HG03469 (cell line): ENCODE results near the gene KIF5A.
"Not testable (repeated sequence)": the region's sequence is repeated elsewhere in the genome, so short reads cannot be mapped to it uniquely, and the experiment has no call there.

Experiments used
- ATAC-seq: cut with Tn5 transposase; IDR thresholded peaks from one replicate; pipeline ENCODE4 v1.9.1; 2021; ENCODE audit warnings: mild to moderate bottlenecking, moderate library complexity, moderate number of reproducible peaks; ENCODE audit not compliant: unreplicated experiment

KIF5A gene

DNA sequence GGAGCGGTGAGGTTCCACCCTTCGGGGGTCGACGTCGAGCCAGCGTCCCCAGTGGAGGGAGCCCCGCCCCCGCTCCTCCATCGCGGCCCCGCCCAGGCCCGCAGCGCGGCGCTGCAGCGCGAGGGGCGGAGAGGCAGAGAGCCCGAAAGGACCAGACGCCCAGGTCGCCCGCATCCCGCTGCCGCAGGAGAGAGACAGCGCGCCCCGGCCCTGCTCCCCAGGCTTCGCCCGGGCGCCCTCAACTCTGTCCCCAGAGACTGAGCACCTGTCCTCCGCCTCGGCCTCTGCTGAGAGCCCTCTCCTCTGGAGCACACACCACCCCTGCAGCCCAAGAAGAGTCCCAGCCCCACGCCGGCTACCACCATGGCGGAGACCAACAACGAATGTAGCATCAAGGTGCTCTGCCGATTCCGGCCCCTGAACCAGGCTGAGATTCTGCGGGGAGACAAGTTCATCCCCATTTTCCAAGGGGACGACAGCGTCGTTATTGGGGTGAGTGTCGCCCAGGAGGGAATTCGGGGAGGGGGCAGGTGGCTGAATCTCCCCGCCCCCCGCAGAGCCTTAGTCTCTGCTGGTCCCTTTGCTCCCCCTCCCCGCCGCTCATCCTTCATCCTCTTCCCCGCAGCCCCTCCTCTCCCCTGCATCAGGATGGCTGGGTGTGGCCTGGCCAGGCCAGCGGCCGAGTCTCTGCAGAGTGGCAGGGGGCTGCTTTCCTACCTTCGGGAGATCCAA is at the start of gene KIF5A:
Gene KIF5A, plus strand, starts transcription at position 136 of the 732 bp plus-strand sequence. Its CDS starts 228 bp downstream, at position 364.
- no peak for ATAC-seq

DNA sequence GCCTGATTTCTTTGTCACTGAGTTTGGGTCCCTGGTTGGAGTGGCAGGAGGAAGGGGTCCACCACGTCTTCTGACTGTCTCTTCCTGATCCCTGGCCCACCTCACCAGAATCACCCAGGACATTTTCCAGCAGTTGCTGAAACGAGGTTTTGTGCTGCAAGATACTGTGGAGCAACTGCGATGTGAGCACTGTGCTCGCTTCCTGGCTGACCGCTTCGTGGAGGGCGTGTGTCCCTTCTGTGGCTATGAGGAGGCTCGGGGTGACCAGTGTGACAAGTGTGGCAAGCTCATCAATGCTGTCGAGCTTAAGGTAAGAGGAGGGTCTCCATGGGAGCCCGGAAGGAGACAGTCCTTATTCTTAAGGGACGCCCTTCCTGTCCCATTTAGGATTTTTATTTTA is 49.6 kb upstream of the KIF5A start:
- no peak for ATAC-seq

DNA sequence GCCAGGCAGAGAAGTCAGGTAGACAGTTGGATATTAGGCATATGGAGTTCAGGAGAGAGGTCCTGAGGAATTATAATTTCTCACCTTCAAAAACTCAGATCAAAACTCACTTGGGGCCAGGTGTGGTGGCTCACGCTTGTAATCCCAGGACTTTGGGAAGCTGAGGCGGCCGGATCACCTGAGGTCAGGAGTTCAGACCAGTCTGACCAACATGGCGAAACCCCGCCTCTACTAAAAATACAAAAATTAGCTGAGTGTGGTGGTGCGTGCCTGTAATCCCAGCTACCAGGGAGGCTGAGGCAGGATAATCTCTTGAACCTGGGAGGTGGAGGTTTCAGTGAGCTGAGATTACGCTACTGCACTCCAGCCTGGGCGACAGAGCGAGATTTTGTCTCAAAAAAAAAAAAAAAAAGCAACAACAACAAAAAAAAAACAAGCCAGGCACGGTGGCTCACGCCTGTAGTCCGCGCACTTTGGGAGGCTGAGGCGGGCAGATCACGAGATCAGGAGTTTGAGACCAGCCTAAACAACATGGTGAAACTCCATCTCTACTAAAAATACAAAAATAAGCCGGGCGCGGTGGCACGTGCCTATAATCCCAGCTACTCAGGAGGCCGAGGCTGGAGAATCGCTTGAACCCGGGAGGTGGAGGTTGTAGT is 47.4 kb upstream of the KIF5A start:
- not testable (repeated sequence) for ATAC-seq

DNA sequence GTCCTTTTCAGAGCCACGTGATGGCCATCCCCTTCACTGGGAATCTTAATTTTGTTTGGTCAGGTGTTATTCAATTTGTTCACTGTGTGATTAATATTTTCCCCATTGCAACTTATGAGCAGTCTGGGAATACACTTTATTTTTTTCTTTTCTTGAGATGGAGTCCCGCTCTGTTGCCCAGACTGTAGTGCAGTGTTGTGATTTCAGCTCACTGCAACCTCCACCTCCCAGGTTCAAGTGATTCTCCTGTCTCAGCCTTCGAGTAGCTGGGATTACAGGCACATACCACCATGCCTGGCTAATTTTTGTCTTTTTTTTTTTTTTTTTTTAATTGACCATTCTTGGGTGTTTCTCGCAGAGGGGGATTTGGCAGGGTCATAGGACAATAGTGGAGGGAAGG is 43.3 kb upstream of the KIF5A start:
- ATAC-seq: not testable (repeated sequence)

DNA sequence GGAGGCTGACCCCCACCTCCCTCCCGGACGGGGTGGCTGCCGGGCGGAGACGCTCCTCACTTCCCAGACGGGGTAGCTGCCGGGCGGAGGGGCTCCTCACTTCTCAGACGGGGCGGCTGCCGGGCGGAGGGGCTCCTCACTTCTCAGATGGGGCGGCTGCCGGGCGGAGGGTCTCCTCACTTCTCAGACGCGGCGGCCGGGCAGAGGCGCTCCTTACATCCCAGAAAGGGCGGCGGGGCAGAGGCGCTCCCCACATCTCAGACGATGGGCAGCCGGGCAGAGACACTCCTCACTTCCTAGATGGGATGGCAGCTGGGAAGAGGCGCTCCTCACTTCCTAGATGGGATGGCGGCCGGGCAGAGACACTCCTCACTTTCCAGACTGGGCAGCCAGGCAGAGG is 42.0 kb upstream of the KIF5A start:
- not testable (repeated sequence) for ATAC-seq

DNA sequence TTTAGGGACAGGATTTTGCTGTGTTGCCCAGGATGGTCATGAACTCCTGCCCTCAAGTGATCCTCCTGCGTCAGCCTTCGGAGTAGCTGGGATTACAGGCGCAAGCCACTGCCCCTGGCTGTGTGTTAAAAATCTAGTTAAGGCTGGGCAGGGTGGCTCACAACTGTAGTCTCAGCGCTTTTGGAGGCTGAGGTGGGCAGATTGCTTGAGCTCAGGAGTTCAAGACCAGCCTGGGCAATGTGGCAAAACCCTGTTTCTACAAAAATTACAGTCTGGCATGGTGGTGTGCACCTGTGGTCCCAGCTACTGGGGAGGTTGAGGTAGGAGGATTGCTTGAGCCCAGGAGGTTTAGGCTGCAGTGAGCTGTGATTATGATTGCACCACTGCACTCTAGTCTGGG is 38.7 kb upstream of the KIF5A start:
- ATAC-seq: no peak

DNA sequence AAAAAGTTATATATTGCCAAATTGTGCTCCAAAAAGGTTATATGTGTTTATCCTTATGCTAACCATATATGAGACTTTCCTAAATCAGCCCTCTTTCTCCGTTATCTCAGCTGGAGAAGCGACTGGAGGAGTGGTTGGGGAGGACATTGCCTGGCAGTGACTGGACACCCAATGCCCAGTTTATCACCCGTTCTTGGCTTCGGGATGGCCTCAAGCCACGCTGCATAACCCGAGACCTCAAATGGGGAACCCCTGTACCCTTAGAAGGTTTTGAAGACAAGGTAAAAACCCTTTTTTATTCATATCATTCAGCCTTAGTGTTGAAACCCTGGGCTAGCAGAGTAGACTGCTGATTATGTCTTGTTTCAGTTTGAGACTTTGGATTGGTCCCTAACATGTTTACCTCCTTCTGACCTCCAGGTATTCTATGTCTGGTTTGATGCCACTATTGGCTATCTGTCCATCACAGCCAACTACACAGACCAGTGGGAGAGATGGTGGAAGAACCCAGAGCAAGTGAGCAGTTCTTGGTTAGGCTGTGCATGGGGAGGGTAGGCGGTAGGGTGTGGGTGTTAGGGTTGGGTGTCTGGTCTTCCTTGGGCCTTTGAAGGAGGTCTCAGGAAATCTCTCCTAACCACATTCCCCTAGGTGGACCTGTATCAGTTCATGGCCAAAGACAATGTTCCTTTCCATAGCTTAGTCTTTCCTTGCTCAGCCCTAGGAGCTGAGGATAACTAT is 38.1 kb upstream of the KIF5A start:
- no peak for ATAC-seq

DNA sequence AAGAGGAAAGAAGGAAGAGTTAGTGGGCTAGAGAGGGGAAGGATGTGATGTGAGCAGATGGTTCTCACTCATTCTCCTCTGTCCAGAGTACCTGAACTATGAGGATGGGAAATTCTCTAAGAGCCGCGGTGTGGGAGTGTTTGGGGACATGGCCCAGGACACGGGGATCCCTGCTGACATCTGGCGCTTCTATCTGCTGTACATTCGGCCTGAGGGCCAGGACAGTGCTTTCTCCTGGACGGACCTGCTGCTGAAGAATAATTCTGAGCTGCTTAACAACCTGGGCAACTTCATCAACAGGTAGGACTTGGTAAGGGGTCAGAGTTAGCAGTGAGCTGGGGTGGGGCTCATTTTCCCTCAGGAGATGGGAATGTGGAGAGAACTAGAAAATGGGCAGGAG is 37.2 kb upstream of the KIF5A start:
- ATAC-seq: no peak

DNA sequence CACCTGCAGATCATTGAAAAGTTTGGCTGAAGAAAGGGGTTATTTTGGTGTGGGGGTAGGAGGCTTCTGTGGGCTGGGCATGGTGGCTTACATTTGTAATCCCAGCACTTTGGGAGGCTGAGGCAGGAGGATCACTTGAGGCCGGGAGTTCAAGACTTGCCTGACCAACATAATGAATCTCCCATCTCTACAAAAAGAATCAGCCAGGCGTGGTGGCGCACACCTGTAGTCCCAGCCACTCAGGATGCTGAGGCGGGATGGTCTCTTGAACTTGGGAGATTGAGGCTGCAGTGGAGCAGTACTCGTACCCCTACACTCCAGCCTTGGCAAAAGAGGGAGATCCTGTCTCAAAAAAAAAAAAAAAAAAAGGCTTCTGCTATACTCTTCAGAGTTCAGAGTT is 36.6 kb upstream of the KIF5A start:
- ATAC-seq: no peak

DNA sequence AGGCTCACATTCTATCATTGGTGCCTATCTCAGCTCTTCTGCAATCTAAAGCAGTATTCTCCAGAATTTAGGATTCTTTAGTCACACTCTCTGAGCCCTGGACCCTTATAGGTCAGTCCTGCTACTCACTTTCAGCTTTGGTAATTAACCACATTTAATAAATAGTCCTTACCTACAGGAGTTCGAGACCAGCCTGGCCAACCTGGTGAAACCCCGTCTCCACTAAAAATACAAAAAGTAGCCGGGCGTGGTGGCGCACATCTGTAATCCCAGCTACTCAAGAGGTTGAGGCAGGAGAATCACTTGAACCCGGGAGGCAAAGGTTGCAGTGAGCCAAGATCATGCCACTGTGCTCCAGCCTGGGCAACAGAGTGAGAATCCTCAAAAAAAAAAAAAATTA is 36.2 kb upstream of the KIF5A start:
- not testable (repeated sequence) for ATAC-seq

DNA sequence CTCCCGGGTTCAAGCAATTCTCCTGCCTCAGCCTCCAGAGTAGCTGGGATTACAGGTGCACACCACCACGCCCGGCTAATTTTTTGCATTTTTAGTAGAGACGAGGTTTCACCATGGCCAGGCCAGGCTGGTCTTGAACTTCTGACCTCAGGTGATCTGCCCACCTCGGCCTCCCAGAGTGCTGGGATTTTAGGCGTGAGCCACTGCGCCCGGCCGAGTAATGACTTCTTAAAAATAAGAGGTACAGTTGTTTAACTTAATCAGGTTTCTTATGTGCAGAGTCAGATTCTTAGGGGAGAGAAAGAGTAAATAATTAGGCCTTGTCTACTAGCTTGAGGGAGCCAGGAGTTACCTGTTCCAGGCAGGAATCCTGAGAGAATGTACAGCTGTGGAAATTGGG is 35.6 kb upstream of the KIF5A start:
- not testable (repeated sequence) for ATAC-seq

DNA sequence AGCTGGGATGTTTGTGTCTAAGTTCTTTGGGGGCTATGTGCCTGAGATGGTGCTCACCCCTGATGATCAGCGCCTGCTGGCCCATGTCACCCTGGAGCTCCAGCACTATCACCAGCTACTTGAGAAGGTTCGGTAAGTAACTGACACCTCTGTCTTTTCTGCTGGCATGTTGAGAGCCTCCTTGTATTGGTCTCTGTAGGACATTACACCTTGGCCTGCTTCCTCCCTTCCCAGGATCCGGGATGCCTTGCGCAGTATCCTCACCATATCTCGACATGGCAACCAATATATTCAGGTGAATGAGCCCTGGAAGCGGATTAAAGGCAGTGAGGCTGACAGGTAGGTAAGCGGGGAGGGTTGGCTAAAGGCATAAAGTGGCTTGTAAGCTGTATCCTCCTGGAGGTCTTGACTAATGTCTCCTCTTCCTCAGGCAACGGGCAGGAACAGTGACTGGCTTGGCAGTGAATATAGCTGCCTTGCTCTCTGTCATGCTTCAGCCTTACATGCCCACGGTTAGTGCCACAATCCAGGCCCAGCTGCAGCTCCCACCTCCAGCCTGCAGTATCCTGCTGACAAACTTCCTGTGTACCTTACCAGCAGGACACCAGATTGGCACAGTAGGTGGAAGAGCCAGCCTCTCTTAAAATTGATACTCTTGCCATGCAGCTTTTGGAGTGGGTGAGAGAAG is 35.0 kb upstream of the KIF5A start:
- ATAC-seq: no peak

DNA sequence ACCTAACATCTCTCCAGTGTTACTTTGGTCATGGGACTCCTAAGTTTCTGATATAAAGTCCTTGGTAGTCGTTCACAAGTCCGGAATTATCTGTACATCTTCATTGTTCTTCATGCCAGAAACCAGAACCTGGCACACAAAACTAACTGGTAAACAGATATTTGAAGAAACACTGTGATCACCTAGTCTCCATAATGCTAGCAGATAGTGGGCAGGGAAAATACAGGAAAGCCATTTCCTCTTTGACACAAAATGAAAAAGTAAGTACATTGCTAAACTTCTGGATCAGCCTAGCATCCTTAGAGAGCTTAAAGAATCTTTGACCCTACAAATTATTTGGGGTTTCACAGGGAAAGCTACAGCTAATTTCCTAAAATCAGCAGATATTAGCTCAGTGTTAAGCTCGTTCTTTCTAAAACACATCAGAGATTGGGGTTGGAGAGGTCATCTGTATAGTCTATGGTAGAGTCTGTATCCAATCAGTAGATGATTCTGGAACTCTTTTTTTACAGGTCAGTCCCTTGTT is 34.4 kb upstream of the KIF5A start:
- no peak for ATAC-seq

DNA sequence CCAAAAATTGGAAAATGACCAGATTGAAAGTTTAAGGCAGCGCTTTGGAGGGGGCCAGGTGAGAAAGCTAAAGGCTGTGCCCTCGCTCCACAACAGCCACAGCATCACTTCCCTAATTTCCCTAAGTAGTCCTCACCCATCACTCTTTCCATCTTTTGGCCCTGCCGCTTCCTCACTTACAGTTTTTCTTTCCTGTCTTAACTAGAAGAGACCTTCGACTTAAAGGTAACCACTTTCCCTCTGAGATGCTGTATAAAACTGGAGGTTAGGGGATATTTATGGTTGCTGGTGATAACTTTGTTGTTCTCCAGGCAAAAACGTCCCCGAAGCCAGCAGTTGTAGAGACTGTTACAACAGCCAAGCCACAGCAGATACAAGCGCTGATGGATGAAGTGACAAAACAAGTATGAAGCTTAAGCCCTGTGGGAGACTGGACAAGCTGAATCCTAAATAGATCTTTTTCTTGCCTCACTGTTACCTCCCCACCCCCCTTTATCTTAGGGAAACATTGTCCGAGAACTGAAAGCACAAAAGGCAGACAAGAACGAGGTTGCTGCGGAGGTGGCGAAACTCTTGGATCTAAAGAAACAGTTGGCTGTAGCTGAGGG is 33.8 kb upstream of the KIF5A start:
- no peak for ATAC-seq

DNA sequence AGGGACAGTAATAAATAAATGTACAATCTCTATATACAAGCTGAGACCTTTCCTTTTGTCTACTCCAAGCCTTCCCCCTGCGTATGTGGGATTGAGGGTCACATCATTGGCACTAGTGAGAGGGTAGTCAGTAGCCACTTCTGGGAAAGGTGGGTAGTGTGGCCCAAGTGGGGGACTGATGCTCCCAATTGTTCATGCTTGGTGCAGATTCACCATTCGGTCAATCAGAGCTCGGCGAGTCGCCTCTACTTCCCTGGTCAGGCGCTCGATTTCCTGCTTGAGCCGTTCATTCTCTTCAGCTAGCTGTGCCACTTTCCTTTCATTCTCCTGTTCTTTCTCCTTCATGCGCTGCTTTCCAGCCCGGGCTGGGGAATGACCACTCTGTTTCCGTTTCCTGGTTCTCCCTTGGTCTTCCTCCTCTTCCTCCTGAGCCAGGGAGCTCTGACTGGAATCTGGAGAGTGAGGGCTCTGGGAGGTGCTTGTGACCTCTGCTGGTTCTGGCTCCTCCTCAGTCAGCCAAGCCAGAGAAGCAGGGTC is 33.2 kb upstream of the KIF5A start:
- no peak for ATAC-seq

DNA sequence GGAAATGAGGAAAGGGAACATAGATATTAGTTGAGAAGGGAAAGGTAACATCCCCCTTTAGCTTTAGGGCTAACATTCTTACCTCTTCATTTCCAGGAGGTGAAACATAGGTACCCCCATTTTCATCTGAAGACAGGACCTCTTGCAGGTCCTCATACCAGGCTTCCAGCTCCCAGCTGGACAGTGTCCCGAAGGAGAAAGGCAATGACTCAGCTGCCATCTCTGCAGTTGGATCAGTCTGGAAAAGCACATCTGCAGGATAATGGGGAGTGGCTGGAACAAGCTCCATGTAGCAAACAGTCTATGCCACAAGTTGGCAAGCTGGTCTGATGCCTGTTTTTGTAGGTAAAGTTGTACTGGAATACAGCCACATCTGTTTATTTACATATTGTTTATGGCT is 32.7 kb upstream of the KIF5A start:
- ATAC-seq: no peak

DNA sequence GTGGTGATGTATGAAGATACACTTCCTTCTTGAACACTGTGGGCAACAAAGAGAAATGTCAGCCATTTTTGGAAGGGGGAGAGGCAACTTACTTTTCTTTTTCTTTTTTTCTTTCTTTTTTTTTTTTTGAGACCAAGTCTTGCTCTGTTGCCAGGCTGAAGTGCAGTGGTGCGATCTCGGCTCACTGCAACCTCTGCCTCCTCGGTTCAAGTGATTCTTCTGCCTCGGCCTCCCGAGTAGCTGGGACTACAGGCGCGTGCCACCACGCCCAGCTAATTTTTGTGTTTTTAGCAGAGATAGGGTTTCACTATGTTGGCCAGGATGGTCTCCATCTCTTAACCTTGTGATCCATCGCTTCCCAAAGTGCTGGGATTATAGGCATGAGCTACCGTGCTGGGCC is 32.1 kb upstream of the KIF5A start:
- ATAC-seq: not testable (repeated sequence)

DNA sequence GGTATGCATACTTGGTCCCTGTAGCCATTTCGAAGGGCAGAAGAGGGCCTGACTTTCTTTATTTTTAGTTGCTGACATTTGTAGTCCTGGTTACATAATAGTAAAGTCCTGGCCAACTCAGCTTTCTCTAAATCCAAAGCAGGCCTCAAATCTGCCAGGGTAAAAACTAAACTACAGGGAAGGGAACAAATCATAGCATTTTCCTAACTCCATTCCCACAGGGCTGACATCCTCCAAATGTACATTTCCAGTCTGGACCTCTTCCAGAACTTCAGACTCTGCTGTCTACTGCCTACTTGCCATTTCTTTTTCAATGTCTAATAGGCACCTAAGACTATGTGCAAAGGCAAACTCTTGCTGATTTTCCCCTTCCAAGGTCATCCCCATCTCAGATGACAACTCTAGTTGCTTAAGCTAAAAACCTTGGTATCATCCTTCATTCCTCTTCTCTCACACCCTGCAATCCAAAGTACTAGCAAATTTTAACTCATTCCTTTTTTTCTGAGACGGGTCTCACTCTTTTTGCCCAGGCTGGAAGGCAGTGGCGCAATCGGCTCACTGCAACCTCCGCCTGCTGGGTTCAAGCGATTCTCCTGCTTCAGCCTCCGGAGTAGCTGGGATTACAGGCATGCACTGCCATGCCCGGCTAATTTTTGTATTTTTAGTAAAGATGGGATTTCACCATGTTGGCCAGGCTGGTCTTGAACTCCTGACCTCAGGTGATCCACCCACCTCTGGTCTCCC is 31.5 kb upstream of the KIF5A start:
- ATAC-seq: no peak

DNA sequence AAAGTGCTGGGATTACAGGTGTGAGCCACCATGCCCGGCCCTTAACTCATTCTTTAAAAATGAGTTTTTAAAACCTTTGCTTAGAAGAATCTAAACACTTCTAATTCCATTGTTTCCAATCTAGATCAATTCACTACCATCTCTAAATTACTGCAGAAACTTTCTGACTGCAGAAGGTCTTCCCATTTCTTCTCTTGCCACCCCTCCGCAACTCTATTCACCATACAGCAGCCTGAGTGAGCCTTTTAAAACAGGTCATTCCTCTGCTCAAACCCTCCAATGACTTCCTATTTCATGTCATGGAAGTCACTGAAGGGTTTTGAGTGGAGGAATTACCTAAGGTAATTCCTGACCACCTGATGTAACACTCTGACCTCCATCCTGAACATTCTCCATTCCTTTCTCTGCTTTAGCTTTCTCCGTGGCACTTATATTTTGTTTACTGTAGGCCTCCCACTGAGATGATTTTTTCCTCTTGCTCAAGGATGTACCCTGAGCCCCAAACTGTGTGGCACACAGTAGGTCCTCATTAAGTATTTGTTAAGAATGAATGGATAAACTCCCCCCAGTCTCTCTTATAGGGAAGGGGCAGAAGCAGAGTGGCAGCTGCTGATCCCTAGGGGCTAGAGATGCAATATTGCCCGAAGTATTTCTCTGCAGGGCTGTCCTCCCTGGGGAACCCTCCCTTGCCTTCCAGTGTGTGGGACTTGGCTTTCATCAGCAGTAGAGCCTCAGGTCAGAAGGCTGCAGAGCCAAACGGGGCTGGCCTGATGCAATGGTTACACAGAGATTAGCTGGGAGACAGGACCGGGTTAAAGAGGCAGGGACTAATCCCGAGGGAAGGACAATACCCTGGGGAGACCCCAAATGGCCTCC is 30.7 kb upstream of the KIF5A start:
- ATAC-seq: no peak
